ENCODE results near the gene TSPAN12. TPM values are rescaled to one million over a fixed set of nuclear protein-coding genes. Genes with fewer than 3 reads are reported as not detected.
A peak's percentile ranks its signal among the peaks of the same experiment; 100 is the strongest.

Gene TSPAN12
- total RNA-seq, 2 experiments from 2014 or later = not detected

DNA sequence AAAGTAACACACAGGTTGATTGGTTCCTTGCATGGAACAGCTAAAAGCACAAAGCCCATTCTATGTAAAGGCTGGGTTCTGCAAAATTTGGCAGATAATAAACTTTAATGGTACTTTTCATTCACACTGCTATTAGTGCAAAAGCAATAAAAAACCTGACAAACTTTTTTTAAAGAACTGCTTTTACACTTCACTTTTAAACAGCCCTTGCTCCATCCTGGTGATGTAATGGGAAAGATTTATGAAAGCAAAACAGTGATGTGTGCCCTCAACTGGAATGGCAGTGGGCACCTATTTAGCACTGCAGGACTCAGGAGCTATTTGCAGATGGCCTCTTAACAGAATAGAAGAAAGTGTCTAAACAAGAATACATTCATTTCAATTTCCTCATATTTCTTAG lies 44.9 kb downstream of the TSPAN12 start:
- H3K4me1 Mint-ChIP-seq = no peaks in the 10 kb centered on the region
- H3K36me3 Mint-ChIP-seq (ENCODE audit: low read depth) = no peaks in the 10 kb centered on the region
- CTCF ChIA-PET = interaction anchor here (0.8 kb wide), 1 partner anchor 543 kb away, joined by 3 read pairs; no protein-coding TSS in a partner anchor
- H3K9me3 Mint-ChIP-seq = no peaks in the 10 kb centered on the region
- POLR2A ChIA-PET = no interaction called here
- H3K27me3 Mint-ChIP-seq = peaks cover 22% of the 10 kb centered on the region
- DNase-seq = no peak
- no peak overlapping the region for H3K4me3 Mint-ChIP-seq
- no peak overlapping the region for H3K27ac Mint-ChIP-seq

DNA sequence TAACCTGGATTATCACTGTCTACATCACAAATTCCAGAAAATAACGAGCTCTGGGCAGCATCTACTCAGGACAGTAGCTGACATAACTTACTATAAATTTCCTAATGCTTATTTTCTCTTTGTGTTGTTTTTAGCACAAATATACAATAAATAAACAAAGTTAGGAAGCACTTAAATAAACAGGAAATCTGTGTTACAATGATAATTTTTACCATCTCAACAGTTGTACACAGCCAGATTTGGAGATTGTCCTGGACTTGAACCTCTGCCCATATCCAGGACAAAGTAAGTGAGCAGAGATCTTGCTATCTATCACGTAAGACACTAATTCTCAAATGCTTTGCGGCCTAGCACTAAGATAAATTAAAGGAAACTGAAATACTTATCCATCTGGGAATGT lies 48.7 kb downstream of the TSPAN12 start:
- Mint-ChIP-seq H3K4me1 (no peaks in the 10 kb centered on the region), H3K27me3 (peaks cover 17% of the 10 kb centered on the region), H3K36me3 (ENCODE audit: low read depth) (no peaks in the 10 kb centered on the region), H3K27ac (no peak overlapping the region), H3K4me3 (no peak overlapping the region), H3K9me3 (no peaks in the 10 kb centered on the region)
- no peak for DNase-seq
- POLR2A ChIA-PET = no interaction called here
- CTCF ChIA-PET = no interaction called here

DNA sequence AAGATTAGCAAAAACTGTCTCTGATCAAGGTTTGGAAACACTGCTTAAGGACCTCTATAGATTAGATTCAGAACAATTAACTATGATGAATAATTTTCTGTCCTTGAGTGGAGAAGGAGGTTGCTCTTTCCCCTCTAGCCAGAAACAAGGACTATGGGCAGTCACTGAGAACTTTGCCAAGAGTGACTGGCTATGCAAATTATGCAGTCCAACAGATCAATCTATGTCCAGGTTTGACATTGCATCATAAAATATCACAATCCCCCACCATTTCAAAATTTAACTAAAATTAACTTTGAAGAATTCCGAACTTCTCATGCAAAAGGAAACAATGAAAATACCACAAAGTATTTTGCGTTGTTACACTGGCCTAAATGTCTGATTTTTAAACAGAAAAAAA lies 50.6 kb downstream of the TSPAN12 start:
- no peaks in the 10 kb centered on the region for H3K36me3 Mint-ChIP-seq (ENCODE audit: low read depth)
- no peak overlapping the region for H3K27ac Mint-ChIP-seq
- POLR2A ChIA-PET = no interaction called here
- no peak for DNase-seq
- H3K9me3 Mint-ChIP-seq = no peaks in the 10 kb centered on the region
- peaks cover 16% of the 10 kb centered on the region for H3K27me3 Mint-ChIP-seq
- no peak overlapping the region for H3K4me3 Mint-ChIP-seq
- CTCF ChIA-PET = interaction anchor here (0.9 to 2.9 kb wide), 2 partner anchors 15 to 274 kb away, joined by 3 to 8 read pairs; no protein-coding TSS in a partner anchor
- H3K4me1 Mint-ChIP-seq = no peaks in the 10 kb centered on the region

DNA sequence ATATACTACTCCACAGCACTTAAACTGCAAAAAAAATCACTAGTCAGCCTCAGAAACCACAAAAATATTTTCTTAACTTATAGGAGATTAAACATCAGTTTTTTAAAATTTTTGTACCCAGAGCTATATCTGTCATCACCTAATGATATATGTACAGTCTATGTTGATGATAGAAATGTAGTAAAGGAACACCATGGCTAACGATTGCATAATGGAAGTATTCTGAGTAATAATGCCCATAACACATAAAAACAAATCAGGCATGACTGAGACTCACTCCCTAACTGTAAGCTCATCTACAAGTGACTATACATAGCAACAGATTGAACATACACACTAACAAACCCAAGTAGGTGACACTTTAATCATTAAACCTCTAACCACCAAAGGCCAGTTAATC lies 51.3 kb downstream of the TSPAN12 start:
- Mint-ChIP-seq H3K4me3 (no peak overlapping the region), H3K36me3 (ENCODE audit: low read depth) (no peaks in the 10 kb centered on the region), H3K9me3 (no peaks in the 10 kb centered on the region), H3K4me1 (no peaks in the 10 kb centered on the region), H3K27ac (no peak overlapping the region), H3K27me3 (peaks cover 14% of the 10 kb centered on the region)
- POLR2A ChIA-PET = no interaction called here
- no peak for DNase-seq
- CTCF ChIA-PET = interaction anchor here (0.9 to 2.9 kb wide), 3 partner anchors 14 to 275 kb away, joined by 3 to 8 read pairs (median 3); no protein-coding TSS in a partner anchor

DNA sequence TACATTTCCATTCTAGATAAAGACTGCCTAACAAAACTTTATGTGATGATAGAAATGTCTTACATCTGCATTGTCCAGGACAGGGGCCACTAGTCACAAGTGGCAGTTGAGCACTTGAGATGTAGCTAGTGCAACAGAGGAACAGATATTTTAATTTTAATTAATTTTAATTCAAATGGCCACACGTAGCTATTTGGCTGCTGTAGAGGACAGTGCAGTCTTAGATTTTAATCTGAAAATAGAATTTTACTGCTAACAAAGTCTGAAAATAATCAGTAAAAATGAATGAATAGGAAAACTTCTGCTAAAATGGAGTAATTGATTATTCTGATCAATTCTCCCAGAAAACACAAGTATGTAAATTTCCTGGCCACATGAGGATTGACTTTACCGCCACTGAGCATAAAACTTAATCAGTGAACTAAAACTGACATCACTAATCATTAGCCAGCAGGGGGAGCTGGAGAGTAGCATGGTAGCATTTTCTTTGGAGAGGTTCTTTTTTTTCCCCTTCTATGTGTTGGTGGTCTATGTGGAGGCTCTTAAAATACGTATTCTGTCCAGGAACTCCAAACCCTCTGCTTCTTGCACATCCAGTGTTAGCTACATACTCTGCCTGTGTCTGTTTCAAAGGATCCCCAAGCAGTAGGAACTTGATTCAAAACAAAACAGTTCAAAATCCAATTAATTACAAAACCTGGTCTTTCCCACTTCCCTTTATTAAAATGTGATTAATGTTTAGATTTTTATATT lies 52.1 kb downstream of the TSPAN12 start:
- CTCF ChIA-PET = interaction anchor here (1.2 to 2.9 kb wide), 2 partner anchors 13 to 16 kb away, joined by 3 to 8 read pairs; no protein-coding TSS in a partner anchor
- POLR2A ChIA-PET = no interaction called here
- no peaks in the 10 kb centered on the region for H3K9me3 Mint-ChIP-seq
- H3K36me3 Mint-ChIP-seq (ENCODE audit: low read depth) = no peaks in the 10 kb centered on the region
- no peaks in the 10 kb centered on the region for H3K4me1 Mint-ChIP-seq
- no peak overlapping the region for H3K27ac Mint-ChIP-seq
- peaks cover 10% of the 10 kb centered on the region for H3K27me3 Mint-ChIP-seq
- peak; percentile 61 for DNase-seq
- H3K4me3 Mint-ChIP-seq = no peak overlapping the region

DNA sequence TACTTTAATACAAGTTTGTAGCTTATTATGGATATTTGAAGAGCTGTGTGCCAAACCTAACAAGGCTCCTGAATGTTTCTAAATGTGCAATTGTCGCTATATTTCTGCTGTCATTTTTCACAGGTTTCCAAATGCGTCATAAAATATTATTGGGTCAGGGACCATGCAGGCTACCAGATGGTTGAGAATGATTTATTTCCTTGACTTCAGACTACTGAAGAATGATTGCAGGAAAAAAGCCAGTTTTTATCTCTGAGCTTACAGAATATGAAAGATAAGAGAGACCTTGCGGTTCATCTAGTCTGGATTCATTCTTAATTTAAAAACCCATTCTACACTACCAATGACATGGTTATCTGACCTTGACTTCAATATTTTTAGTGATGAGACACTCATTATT lies 55.2 kb downstream of the TSPAN12 start:
- no peak for DNase-seq
- no peaks in the 10 kb centered on the region for H3K9me3 Mint-ChIP-seq
- H3K4me3 Mint-ChIP-seq = no peak overlapping the region
- POLR2A ChIA-PET = no interaction called here
- H3K27ac Mint-ChIP-seq = no peak overlapping the region
- no peaks in the 10 kb centered on the region for H3K36me3 Mint-ChIP-seq (ENCODE audit: low read depth)
- CTCF ChIA-PET = no interaction called here
- H3K27me3 Mint-ChIP-seq = peaks cover 8% of the 10 kb centered on the region
- no peaks in the 10 kb centered on the region for H3K4me1 Mint-ChIP-seq

DNA sequence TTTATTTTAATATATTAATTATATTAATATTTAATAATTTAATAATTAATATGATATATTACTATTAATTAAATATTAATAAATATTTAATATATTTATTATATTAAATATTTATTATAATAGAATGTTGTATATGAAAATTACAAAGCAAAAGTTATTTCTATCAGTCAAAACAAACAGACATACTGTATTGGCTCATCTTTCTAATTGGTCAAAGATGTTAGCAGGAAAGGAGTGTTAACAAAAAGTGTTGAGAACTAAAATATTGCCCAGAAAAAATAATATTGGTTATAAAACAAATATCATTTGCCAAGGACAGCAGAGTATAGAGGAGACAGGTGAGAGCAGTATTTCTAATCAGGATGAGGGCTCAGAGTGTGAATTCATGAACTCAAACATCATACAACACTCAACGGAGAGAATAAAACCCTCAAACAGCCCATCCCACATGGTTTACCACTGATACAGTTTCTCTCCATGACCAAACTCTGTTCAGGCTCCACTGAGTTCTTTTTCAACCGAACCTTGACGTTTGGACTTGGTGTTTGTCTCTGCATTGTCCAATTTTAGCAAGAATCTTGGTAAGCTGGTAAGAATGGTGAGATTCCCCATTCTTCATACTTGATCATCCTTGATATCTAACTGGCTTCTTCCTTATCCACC lies 58.0 kb downstream of the TSPAN12 start:
- H3K27me3 Mint-ChIP-seq = peaks cover 7% of the 10 kb centered on the region
- H3K36me3 Mint-ChIP-seq (ENCODE audit: low read depth) = no peaks in the 10 kb centered on the region
- DNase-seq = no peak
- ChIA-PET CTCF (interaction anchor here (1.4 kb wide), 1 partner anchor 8 kb away, joined by 4 read pairs; no protein-coding TSS in a partner anchor), POLR2A (no interaction called here)
- no peak overlapping the region for H3K4me3 Mint-ChIP-seq
- H3K4me1 Mint-ChIP-seq = no peaks in the 10 kb centered on the region
- H3K27ac Mint-ChIP-seq = no peak overlapping the region
- H3K9me3 Mint-ChIP-seq = no peaks in the 10 kb centered on the region

DNA sequence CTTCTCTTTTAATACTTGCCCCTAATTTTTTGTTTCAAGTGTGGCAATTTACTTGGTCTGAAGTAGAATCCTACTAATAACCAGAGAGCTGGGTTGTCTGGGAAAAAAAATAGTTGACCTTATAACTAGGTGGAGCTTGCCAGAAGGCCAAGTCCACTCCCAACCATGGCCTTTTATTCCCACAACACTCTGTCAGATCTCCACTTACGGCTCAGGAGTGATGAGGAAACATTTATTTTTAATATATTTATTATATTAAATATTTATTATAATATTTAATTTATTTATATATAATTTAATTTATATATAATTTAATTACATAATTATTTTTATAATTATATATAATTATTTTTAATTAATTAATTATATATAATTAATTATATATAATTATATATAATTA lies 58.8 kb downstream of the TSPAN12 start:
- no peak overlapping the region for H3K27ac Mint-ChIP-seq
- CTCF ChIA-PET = no interaction called here
- peaks cover 7% of the 10 kb centered on the region for H3K27me3 Mint-ChIP-seq
- no peaks in the 10 kb centered on the region for H3K9me3 Mint-ChIP-seq
- no peak overlapping the region for H3K4me3 Mint-ChIP-seq
- H3K4me1 Mint-ChIP-seq = no peaks in the 10 kb centered on the region
- H3K36me3 Mint-ChIP-seq (ENCODE audit: low read depth) = no peaks in the 10 kb centered on the region
- no peak for DNase-seq
- POLR2A ChIA-PET = interaction anchor here (0.6 kb wide), 1 partner anchor 298 kb away, joined by 3 read pairs; no protein-coding TSS in a partner anchor

DNA sequence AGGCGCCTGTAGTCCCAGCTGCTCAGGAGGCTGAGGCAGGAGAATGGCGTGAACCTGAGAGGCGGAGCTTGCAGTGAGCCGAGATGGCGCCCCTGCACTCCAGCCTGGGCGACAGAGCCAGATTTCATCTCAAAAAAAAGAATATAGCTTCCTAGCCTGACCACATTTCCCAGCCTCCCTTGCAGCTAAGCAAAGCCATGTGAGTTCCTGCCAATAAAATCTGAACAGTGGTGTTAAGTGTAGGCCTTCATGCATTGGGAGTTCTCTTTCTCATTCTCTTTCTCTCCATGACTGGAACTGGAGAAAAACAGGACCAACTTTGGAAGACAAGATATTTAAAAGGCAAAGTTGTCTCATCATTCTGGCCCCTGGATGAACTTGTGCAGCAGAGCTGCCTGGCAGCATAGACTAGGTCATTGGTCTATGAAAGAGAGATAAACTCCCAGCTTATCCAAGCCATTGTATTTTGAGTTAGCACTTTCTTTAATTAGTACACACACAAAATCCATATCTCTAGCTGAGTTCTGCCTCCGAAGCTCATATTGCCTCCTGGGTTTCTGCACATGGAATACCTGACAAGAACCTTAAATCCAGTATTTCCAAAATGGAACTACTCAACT lies 60.8 kb downstream of the TSPAN12 start:
- no peak for DNase-seq
- POLR2A ChIA-PET = no interaction called here

DNA sequence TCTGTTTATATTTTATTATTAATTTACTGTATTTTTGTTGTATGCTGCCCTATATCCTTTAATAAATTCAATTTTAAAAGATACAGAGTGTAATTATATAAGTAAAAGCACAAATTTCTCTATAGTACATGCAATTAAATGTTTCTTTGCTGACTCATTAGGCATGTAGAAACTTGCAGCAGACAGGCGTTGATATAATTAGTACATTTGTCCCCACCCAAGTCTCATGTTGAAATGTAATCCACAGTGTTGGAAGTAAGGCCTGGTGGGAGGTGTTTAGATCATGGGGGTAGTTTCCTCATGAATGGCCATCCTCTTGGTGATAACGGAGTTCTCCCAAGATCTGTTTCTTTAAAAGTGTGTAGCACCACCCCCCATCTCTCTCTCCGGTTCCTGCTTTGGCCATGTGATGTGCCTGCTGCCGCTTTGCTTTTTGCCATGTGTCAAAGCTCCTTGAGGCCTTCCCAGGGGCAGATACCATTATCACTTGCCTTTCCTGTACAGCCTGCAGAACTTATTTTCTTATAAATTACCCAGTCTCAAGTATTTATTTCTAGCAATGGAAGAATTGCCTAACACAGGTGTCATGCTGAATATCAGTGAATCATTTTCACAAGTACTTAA lies 63.7 kb downstream of the TSPAN12 start:
- CTCF ChIA-PET = no interaction called here
- Mint-ChIP-seq H3K27ac (no peak overlapping the region), H3K27me3 (peaks cover 10% of the 10 kb centered on the region), H3K4me3 (no peak overlapping the region), H3K36me3 (ENCODE audit: low read depth) (no peaks in the 10 kb centered on the region), H3K9me3 (no peaks in the 10 kb centered on the region), H3K4me1 (no peaks in the 10 kb centered on the region)
- POLR2A ChIA-PET = no interaction called here
- DNase-seq = no peak

More for the DNA sequence above, 60.8 kb downstream of the TSPAN12 start:
- Mint-ChIP-seq H3K27ac (no peak overlapping the region), H3K9me3 (no peaks in the 10 kb centered on the region), H3K36me3 (ENCODE audit: low read depth) (no peaks in the 10 kb centered on the region), H3K4me3 (no peak overlapping the region), H3K27me3 (peaks cover 10% of the 10 kb centered on the region), H3K4me1 (no peaks in the 10 kb centered on the region)
- CTCF ChIA-PET = no interaction called here

DNA sequence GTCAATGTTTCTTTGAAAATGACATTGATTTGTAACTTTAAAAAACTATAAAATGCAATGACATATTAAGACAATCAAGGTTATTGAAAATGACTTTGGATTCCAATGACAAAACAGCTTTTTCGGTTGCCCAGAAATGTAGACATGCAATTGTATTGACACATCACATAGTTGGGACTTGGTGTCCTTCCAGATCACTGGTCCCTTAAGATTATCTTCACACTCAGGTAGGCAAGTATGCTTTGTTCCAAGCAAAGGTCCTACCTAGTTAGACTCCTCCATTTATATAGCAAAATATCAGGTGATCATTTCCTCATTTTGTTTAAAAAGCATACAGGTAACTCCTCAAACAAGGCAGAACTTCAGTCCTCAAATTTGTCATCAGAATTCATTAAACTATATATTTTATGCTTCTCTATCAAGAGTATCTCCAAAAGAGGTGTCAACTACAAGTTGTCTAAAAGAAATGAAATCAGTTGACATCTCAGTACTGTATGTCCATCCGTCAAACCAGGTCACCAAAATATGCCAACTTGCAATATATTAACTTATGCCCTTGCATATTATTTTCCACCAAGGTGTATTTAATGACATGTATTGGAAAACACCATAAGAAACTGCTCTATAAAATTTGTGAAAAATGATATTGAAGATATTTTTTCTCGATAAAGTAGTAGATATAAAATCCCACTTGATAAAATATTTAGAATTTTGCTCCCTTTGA lies 64.6 kb downstream of the TSPAN12 start:
- CTCF ChIA-PET = interaction anchor here (0.6 to 1.8 kb wide), 2 partner anchors 13 to 25 kb away, joined by 3 to 8 read pairs; no protein-coding TSS in a partner anchor
- H3K9me3 Mint-ChIP-seq = no peaks in the 10 kb centered on the region
- no peak for DNase-seq
- H3K4me1 Mint-ChIP-seq = no peaks in the 10 kb centered on the region
- H3K4me3 Mint-ChIP-seq = no peak overlapping the region
- H3K27ac Mint-ChIP-seq = no peak overlapping the region
- H3K36me3 Mint-ChIP-seq (ENCODE audit: low read depth) = no peaks in the 10 kb centered on the region
- POLR2A ChIA-PET = interaction anchor here (0.7 kb wide), 1 partner anchor 283 kb away, joined by 4 read pairs; no protein-coding TSS in a partner anchor
- H3K27me3 Mint-ChIP-seq = peaks cover 10% of the 10 kb centered on the region

DNA sequence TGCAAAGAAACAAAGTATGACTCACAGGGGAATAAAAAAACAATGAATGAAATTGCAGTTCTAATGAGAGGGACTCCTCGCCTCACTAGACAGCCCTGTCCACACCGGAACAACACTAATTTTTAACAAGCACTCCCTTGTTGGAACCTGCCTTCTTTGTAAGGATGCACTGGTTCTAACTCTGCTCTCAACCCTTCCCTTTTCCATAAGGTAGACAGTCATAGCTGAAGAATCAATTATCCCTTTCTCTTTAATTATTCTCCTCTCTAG lies 65.1 kb downstream of the TSPAN12 start:
- Mint-ChIP-seq H3K9me3 (no peaks in the 10 kb centered on the region), H3K4me3 (no peak overlapping the region), H3K36me3 (ENCODE audit: low read depth) (no peaks in the 10 kb centered on the region), H3K4me1 (no peaks in the 10 kb centered on the region), H3K27me3 (peaks cover 10% of the 10 kb centered on the region), H3K27ac (no peak overlapping the region)
- ChIA-PET POLR2A (interaction anchor here (0.7 kb wide), 1 partner anchor 283 kb away, joined by 4 read pairs; no protein-coding TSS in a partner anchor), CTCF (interaction anchor here (0.6 to 1.8 kb wide), 7 partner anchors 8 to 135 kb away, joined by 3 to 8 read pairs (median 3); no protein-coding TSS in a partner anchor)
- DNase-seq = no peak
